Osteocyte (in vitro differentiated cells): ENCODE results near the gene LETM1. TPM values are rescaled to one million over a fixed set of nuclear protein-coding genes. Genes with fewer than 3 reads are reported as not detected.

Experiments used
- DNase-seq: peaks from one replicate; pipeline ENCODE4 v3.0.0; 2021; ENCODE audit warnings: mixed read lengths; ENCODE audit not compliant: unreplicated experiment; ENCODE audit errors: extremely low spot score
- H3K27ac Mint-ChIP-seq: one replicate; pipeline ENCODE4 v1.8.0; 2021; ENCODE audit warnings: mild to moderate bottlenecking, mixed read lengths; ENCODE audit not compliant: unreplicated experiment
- H3K27me3 Mint-ChIP-seq: one replicate; pipeline ENCODE4 v1.8.0; 2021; ENCODE audit warnings: mixed read lengths; ENCODE audit not compliant: unreplicated experiment
- H3K36me3 Mint-ChIP-seq: one replicate; pipeline ENCODE4 v1.8.0; 2021; ENCODE audit warnings: mixed read lengths; ENCODE audit not compliant: unreplicated experiment
- H3K4me1 Mint-ChIP-seq: one replicate; pipeline ENCODE4 v1.8.0; 2021; ENCODE audit warnings: mixed read lengths; ENCODE audit not compliant: unreplicated experiment
- H3K4me3 Mint-ChIP-seq: one replicate; pipeline ENCODE4 v1.8.0; 2021; ENCODE audit warnings: mild to moderate bottlenecking, moderate library complexity, mixed read lengths; ENCODE audit not compliant: unreplicated experiment
- H3K9me3 Mint-ChIP-seq: one replicate; pipeline ENCODE4 v1.8.0; 2021; ENCODE audit warnings: mixed read lengths; ENCODE audit not compliant: unreplicated experiment
- total RNA-seq: library from RNA; stranded (reverse); gene quantifications from 2 replicates; pipeline ENCODE4 v1.2.1, GENCODE V29; 2021
- TF ChIP-seq, protein P1 (sequence below): fragments of 200-600 bp; sonication (generic); IDR thresholded peaks from 2 replicates; pipeline ENCODE4 v1.5.0; 2021; ENCODE audit warnings: antibody characterized with exemption, mild to moderate bottlenecking, moderate library complexity

The LETM1 gene
- total RNA-seq, 1 donor from 2014 or later: 48.2 TPM

DNA sequence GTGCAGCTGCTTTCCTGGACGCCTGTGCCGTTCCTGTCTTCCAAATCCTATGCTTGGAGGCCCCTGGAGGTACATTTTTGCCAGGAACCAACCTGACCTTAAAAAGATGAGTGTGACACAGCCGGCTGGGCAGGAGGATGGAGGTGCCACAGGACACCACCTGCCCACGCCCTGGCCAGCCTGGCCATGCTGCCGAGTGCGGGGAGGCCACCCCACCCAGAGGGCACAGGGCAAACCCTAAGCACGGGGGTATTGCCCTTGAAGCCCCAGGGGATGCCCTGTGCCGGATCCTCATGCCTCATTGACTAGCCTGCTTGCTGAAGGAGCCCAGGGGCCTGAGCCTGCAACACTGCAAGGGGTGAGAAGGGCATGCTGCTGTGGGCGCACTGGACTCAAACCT is 42.7 kb downstream of the LETM1 start:
- H3K36me3 Mint-ChIP-seq: peaks cover 24% of the 10 kb centered on the region
- H3K4me1 Mint-ChIP-seq: no peaks in the 10 kb centered on the region
- no peak overlapping the region for H3K27ac Mint-ChIP-seq
- H3K4me3 Mint-ChIP-seq: no peak overlapping the region
- H3K9me3 Mint-ChIP-seq: no peaks in the 10 kb centered on the region
- no peak for DNase-seq
- H3K27me3 Mint-ChIP-seq: no peaks in the 10 kb centered on the region
- TF ChIP-seq, protein P1, sequence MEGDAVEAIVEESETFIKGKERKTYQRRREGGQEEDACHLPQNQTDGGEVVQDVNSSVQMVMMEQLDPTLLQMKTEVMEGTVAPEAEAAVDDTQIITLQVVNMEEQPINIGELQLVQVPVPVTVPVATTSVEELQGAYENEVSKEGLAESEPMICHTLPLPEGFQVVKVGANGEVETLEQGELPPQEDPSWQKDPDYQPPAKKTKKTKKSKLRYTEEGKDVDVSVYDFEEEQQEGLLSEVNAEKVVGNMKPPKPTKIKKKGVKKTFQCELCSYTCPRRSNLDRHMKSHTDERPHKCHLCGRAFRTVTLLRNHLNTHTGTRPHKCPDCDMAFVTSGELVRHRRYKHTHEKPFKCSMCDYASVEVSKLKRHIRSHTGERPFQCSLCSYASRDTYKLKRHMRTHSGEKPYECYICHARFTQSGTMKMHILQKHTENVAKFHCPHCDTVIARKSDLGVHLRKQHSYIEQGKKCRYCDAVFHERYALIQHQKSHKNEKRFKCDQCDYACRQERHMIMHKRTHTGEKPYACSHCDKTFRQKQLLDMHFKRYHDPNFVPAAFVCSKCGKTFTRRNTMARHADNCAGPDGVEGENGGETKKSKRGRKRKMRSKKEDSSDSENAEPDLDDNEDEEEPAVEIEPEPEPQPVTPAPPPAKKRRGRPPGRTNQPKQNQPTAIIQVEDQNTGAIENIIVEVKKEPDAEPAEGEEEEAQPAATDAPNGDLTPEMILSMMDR: no peak

DNA sequence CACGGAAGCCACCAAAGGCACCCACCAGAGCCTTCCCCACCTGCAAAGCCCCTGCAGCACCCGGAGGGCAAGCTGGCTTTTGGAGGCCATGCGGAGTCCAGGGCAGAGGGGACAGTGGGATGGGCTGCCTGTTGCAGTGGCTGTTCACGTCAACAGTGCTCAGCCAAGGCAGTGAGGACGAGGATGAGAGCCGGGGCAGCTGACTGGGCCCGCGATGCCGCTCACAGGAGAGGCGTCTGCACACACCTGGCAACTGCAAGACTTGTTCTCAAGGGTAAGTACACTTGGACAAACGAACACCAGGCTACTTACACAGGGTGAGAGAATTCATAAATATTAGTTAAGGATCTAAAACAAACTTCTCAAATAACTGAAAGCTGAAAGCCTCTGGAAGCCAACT is 43.2 kb downstream of the LETM1 start:
- Mint-ChIP-seq H3K9me3 (no peaks in the 10 kb centered on the region), H3K36me3 (peaks cover 24% of the 10 kb centered on the region), H3K27ac (no peak overlapping the region), H3K27me3 (no peaks in the 10 kb centered on the region), H3K4me3 (no peak overlapping the region), H3K4me1 (no peaks in the 10 kb centered on the region)
- TF ChIP-seq, protein P1: no peak
- no peak for DNase-seq

DNA sequence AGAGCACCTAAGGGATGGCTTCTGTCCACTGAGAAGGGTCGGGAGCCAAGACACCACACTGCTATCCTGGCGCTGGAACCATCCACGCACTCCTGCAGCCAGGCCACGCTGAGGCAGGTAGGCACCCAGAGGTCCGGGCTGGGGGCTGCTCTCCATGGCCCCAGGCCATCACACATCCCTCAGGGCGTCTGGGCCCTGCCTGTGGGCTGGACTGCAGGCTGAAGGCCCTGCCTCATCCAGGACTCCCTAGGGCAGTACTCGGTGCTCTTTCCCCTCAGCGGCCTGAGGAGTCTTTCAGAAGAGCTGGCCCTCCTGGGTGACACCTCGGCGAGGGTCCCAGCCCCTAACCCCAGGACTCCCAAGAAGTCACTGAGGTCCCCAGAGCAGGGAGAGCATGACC is 45.2 kb downstream of the LETM1 start:
- Mint-ChIP-seq H3K36me3 (peaks cover 8% of the 10 kb centered on the region), H3K9me3 (no peaks in the 10 kb centered on the region)
- no peak for DNase-seq

DNA sequence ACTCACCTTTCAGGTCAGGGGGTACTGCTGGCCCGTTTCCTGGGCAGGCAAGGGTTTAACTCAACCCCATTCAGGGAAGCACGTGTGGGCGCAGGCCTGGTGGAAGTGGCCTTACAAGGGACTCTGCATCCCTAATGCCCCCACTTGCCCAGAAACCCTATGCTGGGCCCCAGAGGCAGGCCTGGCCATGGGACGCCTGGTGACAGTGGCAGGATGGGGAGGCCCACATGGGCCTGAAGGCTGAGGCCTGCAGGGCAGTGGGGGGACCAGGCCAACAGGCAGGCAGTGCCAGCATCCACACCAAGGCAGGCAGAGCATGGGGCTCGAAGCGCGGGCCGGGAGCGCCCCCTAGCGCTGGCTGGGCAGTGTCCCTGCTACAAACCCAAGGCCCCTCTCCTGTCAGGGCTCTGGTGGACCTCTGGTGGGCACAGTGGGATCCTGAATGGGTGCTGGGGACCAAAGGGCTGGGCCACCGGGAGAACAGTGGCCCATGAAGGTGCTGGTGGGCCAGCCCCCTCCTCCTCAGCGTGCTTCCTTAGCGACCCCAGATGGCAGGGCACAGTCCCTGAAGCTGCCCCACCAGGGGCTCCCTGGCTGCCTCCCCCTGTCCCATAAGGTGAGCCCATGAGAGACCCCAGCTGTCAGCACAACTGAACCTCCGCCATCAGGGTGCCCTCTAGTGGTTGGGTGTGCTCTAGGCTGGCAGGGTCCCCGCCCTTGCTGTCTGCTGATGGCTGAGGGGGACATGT is 46.0 kb downstream of the LETM1 start:
- no peak overlapping the region for H3K4me3 Mint-ChIP-seq
- peak; percentile 93 for DNase-seq
- TF ChIP-seq, protein P1: peak; percentile 94
- no peak overlapping the region for H3K27ac Mint-ChIP-seq
- H3K9me3 Mint-ChIP-seq: no peaks in the 10 kb centered on the region
- no peaks in the 10 kb centered on the region for H3K27me3 Mint-ChIP-seq
- no peaks in the 10 kb centered on the region for H3K4me1 Mint-ChIP-seq
- H3K36me3 Mint-ChIP-seq: peaks cover 6% of the 10 kb centered on the region

More for the DNA sequence above, 45.2 kb downstream of the LETM1 start:
- no peaks in the 10 kb centered on the region for H3K27me3 Mint-ChIP-seq
- no peak overlapping the region for H3K4me3 Mint-ChIP-seq
- no peak overlapping the region for H3K27ac Mint-ChIP-seq
- TF ChIP-seq, protein P1: no peak
- no peaks in the 10 kb centered on the region for H3K4me1 Mint-ChIP-seq

DNA sequence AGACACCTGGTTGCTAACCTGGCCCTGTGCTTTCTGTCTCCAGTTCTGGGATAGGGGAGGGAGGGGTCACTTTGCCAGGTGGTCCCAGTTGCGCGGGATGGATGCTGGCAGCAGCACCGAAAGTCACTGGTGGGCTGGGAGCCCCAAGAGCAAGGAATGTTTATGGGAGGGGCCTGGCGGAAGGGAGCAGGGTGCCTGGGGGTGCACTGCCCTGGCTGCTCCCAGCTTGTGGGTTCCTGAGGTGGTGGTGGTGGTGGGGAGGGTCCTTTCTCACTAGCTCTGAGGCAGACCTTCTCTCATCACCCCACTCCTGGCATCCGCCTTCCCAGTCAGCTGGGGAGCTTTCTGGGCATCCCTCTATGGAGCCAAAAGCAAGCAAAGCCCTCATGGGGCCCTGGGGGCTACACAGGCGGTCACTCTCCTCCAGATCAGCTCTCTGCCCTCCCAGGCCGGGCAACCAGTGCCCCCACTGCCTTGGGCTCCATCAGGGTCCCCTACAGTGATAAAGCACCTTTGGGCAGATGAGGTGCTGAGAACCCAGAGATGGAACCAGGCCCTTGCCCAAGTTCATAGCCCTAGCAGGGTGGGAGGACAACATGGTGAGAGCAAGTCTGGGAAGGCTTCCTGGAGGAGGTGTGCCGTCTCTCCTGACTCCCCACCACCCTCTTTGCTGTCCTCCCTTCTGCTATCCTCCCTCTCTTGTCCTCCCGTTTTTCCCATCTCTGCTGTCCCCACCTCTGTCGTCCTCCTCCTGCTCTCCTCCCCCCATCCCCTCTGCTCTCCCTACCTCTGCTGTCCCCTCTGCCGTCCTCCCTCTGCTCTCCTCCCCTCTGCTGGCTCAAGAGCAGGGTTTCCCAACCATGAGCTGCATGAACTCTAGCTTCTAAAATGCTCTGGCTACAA is 46.9 kb downstream of the LETM1 start:
- no peak for DNase-seq
- TF ChIP-seq, protein P1: no peak
- H3K27me3 Mint-ChIP-seq: no peaks in the 10 kb centered on the region
- no peak overlapping the region for H3K4me3 Mint-ChIP-seq
- no peak overlapping the region for H3K27ac Mint-ChIP-seq
- no peaks in the 10 kb centered on the region for H3K4me1 Mint-ChIP-seq
- H3K36me3 Mint-ChIP-seq: peaks cover 6% of the 10 kb centered on the region
- H3K9me3 Mint-ChIP-seq: no peaks in the 10 kb centered on the region
